ENCODE results near the gene MAP3K6.

MAP3K6 gene

DNA sequence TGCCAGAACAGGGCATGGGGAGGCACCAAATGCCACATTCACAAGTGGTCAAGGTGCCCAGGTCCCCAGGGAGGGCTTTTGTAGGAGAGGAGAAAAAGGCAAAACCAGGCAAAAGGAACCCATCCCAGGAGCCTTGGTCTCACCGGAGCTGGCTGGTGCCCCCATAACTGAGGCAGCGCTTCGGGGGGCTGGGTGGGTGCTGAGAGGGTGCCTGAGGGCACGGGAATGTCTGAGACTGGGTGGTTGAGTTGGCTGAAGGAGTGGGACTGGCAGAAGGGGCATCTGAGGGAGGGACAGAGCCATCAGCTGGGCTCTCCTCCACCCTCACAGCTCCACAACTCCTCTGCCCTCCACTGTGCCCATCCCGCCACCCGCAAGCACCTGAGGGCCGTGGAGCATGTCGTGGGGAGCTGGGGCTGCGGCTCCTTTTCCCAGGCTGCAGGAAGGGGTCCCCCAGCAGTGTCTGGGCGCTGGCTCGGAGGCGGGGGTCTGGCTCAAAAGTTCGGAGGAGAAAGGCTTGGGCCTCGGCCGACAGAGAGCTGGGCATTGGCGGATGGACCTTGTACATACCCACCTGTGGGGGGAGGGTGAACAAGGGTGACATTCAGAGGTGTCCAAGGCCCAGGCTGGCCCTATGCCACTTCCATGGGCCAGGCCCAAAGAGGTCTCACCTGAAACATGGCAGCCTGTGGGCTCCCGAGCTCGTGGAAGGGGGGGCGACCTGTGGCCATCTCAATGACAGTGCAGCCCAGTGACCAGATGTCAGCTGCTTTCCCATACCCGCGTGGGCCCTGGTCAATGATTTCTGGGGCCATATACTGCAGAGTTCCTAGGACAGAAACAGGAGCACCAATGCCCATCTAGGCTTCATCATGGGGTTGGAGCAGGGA lies 8.5 kb downstream of the MAP3K6 start:
- no peak for DNase-seq (ENCODE audit: low spot score)

DNA sequence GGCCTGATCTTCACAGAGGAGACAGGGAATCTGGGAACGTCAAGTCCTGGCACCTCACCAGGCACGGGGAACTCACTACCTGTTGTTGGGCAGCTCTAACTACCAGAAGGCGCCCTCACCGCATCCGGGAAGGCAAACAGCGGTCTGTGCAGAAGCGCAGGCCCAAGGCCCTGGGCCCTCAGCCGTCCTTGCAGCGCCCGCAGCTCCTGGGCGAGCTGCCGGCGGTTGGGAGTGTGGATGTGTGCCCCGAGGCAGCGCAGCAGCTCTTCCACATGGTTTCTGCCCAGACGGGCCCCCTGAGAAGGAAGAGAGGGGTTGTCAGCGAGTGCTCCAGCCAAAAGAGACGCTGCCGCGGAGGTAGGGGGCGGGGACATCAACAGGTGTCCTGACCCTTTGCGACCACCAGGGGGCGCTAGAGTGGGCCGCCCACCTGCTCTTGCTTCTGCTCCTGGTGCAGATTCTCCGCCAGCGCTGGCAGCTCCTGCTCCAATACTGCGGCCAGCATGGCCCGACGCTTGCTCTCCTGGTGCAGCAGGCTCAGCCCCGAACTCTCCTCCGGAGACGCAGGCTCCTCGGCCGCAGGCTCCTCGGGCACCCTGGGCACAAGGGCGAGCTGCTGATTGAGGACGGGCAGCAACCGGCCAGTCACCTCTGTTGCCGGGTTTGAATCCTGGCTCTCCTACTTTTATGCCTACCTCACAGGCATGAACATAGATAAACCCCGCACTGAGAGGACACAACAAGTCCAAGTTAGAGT lies 9.3 kb downstream of the MAP3K6 start:
- DNase-seq (ENCODE audit: low spot score), result peak; percentile 58

DNA sequence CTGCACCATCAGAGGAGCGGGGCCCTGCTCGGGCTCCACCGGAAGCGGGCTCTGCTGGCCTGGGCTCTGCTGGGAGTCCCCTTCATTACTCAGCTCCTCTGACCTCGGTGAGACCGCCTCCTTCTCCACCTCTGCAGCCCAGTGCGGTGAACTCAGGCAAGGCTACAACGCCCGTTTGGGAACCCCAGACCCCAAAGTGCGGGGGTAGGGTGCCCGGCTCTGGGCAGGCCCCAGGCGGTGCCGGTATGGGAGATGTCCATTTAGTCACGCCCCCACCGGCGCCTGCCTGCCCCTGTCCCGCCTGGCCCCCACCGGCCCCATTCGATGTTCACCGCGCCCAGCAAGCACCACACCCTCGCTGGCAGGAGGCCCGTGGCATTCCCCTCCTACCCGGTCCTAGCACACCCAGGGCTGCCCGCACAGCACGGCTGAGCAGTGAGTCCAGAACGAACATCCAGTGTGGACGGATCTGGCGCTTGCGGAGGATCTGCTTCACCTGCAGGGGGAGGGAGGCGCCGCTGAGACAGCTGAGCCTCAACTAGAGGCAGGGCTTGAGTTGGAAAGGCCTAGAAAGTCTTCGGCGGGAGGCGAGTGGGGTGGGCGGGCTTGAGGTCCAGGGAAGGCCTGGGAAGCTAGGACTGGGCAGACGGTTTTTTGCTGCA lies 10.0 kb downstream of the MAP3K6 start:
- DNase-seq (ENCODE audit: low spot score), result no peak

DNA sequence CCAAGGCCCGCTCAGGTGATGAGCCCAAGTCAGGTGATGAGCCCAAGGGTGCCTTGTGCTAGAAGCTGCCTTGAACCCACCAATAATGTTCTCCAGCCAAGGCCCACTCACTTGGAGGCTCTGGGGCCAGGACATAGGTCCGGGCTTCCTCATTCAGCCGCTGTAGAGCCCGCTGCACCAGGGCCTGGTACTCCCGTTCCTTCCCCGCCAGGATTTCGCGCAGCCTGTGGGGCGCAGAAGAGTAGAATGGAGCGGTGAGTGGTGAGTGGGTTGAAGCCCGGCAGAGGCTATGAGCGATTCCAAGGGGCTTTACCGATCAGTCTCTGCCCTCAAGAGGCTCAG lies 10.5 kb downstream of the MAP3K6 start:
- no peak for DNase-seq (ENCODE audit: low spot score)

DNA sequence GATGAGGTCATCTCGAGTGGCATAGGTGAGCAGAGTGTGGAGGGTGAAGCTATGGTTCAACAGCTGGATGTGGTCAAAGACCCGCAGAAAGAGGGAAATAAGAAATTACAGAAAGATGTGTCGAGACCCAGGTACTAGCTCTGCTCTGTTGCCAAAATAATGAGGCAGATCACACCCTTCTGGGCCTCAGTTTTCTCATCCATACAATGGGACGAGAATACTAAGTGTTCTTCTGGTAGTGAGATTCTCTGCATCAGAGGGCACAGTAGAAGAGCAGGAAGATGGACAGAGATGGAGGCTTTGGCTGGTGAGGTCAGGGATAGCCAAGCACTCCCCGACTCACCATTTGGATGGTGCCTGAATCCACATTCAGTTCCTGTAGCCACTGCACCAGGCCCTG lies 11.1 kb downstream of the MAP3K6 start:
- DNase-seq (ENCODE audit: low spot score), result no peak

DNA sequence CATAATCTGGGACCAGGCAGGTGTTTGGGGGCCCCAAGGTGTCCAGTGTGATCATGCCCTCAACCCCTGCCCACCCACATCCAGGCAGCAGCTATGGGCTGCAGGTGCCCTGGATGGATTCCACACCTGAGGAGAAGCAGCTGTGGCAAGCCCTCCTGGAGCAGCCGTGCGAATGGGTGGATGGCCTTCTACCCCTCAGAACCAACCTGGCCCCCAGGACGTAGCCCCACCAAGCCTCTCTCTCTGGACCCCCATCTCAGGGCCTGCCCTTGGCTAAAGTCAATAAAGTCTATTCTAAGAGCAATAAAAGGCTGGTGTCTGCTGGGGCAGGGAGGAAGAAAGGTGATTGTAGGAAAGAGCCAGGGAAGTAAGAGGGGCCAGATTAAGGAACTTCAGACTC lies 13.1 kb downstream of the MAP3K6 start:
- no peak for DNase-seq (ENCODE audit: low spot score)

DNA sequence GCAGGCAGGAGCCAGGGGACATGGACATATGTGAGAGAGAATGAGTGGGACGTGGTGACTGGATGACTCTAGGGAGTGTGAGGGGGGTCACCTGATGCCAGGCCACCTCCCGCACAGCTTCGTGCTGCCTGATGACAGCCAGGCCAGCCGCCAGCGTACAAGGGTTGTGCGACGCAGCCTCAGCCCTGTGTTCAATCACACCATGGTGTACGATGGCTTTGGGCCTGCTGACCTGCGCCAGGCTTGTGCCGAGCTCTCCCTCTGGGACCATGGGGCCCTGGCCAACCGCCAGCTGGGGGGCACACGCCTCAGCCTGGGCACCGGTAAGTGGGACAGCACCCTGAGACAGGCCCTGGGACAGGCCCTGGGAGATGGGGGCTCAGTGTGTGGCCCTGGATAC lies 13.6 kb downstream of the MAP3K6 start:
- DNase-seq (ENCODE audit: low spot score), result no peak

DNA sequence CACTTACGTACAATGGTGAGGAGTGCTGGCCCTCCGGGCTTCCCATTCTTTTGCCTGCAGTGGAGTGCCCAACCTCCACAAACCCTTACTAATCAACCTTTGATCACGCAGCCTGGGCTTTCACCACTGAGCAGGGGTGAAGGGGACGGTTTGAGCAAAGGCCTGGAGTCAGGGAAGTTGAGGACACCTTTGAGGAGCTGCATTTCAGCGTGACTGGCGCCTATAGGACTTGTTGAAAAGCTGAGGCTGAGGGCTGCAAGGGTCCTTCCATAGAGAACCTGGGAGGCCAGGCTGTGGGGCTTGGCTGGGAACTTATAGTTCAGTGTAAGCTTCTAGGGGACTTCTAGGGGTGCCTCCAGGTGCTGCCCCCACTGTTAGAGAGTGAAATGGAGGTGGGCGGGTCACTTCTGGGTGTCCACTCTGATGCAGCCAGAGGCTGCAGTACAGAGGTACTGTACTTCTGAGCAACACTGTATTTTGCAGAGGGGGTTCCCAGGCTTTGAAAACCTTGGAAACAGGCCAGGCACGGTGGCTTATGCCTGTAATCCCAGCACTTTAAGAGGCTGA lies 15.1 kb downstream of the MAP3K6 start:
- no peak for DNase-seq (ENCODE audit: low spot score)

DNA sequence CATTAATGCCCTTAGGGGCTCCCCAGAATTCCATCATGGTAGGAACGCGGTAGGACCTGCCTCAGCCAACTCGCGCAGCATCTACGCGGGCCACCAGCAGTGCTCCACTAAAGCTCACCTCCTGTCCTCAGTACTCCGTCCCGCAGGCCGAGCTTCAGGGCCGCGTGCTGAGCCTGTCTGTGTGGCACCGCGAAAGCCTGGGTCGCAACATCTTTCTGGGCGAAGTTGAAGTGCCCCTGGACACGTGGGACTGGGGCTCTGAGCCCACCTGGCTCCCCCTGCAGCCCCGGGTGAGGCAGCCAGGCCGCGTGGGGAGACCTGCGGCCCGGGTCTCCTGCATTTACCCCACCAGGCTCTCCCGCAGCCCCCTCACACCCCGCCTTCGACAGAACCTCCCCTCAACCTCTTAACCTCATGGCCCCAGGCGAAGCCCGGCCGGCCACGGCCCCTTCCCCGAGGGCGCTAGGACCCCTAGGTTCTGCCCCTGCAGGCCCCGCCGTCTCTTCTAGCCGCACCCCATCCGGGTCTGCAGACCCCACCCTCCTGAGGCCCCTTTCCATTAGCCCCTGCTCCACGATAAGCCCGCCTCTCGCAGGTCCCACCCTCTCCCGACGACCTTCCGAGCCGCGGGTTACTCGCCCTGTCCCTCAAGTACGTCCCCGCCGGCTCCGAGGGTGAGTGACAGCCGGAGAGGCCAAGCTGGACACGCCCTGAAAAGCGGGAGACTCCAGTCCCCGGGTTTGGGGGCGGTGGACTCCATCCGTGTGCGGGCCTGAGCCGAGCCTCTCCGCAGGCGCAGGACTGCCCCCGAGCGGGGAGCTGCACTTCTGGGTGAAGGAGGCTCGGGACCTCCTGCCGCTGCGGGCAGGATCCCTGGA lies 15.9 kb downstream of the MAP3K6 start:
- DNase-seq (ENCODE audit: low spot score), result peak; percentile 88

DNA sequence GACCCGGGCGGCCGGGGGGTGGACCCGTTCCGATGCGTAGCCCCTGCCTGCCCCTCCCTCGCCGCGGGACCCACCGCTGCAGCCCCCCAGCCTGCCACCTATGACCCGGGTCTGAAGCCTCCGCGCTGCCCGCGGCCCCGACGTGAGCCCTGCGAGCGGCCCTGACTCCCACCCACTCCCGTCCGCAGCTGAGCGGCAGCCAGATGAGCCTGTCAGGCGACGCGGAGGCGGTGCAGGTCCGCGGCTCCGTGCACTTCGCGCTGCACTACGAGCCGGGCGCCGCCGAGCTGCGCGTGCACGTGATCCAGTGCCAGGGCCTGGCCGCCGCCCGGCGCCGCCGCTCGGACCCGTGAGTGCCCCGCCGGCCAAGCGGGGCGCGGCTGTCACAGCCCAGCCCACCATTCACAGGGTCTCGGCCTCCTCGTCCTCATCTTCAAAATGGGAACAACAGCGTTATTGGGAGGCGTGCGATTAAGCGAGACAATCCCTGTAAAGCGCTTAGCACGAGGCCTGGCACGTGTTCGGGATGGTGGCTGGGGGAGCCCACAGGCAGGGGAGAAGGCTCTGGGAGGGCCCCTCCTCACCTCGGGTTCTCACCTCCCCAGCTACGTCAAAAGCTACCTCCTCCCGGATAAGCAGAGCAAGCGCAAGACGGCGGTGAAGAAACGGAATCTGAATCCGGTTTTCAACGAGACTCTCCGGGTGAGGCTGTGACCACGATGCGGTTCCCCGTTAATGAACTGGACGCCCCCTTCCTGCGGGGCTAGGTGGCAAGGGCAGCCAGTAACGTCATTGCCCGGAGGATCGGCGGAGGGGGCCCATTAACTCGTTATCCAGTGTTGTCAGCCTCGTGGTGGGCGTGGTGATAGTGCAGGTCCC lies 16.7 kb downstream of the MAP3K6 start:
- peak; percentile 61 for DNase-seq (ENCODE audit: low spot score)

DNA sequence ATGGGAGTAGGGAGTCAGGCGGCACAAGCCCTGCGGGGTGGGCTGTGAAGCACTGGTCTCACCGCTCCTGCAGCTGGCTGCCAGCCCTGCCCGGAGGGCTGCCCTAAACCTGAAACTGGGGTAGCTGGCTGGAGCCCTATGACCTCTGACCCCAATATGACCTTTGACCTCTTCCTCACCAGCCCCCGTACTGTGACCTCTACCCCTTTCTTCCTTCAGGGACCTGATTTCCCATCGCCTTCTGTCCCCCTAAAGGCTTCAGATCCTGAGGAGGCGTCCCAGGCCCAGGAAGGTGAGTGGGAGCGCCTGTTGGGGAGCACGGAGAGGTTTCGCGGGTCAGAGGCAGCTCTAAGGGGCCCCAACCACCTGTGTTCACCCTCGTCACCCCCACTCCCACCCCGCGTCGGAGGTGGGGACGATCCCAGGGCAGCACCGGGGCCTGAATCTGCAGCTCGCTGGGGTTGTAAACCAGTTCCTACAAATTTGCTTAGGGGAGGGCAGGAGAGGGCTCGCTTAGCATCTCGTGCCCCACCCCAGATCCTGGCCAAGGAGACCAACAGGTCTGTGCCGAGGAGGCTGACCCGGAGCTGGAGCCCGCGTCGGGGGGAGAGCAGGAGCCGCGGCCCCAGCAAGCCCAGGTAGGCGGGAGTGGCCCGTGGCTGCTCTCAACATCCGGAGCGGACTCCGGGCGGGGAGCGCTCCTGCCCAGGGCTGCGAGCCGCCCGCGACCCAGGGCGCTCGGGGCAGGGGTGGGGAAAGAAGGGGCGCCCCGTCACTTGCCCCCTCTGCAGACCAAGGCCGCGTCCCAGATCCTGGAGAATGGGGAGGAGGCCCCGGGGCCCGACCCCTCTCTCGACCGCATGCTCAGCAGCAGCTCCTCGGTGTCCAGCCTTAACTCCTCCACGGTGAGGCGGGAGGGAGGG lies 17.6 kb downstream of the MAP3K6 start:
- DNase-seq (ENCODE audit: low spot score), result peak; percentile 37

DNA sequence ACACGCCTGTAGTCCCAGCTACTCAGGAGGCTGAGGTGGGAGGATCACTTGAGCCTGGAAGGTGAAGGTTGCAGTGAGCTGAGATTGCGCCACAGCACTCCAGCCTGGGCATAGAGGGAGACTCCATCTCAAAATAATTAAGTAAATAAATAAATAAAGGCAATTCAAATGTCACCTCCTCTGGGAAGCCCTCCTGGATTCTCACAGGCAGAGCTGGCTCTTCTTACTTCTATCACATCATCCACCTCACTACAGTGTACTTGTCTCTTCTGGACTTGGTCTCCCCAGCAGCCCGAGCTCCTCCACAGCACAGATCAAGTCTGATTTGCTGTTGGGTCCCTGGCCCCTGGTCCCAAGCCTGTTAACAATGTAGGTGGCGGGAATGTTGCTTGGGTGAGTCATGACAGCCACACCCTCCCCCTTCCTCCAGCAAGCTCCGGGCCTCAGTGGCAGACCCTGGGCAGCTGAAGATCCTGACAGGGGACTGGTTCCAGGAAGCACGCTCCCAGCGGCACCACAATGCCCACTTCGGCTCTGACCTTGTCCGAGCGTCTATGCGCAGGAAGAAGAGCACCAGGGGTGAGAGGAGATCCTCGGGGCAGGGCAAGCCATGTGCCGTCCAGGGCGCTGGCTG lies 19.7 kb downstream of the MAP3K6 start:
- DNase-seq (ENCODE audit: low spot score), result no peak

DNA sequence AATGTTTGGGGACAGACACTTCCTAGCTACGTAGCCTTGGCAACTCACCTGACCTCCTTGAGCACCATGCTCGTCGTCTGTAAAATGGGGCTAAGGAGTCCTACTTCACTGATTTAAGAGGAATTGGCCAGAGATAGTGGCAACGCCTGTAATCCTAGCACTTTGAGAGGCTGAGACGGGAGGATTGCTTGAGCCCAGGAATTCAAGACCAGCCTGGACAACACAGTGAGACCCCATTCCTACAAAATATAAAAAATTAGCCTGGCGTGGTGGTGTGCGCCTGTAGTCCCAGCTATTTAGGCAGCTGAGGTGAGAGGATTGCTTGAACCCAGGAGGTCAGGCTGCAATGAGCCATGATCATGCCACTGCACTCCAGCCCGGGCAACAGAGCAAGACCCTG lies 20.4 kb downstream of the MAP3K6 start:
- no peak for DNase-seq (ENCODE audit: low spot score)

DNA sequence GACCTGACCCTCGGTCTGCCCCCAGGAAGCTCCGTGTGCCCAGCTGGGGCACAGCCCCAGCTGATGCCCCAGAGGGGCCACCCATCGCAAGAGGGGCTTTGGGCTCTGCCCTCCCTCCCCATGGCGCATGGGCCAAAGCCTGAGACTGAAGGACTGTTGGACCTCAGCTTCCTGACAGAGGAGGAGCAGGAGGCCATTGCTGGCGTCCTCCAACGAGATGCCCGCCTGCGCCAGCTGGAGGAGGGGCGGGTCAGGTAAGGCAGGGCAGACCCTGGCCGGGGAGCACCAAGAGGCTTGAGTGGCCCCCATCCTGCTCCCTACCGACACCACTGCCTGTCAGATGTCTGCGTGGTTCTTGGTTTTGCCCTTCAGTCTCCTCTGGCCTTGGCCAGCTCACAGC lies 21.5 kb downstream of the MAP3K6 start:
- no peak for DNase-seq (ENCODE audit: low spot score)

DNA sequence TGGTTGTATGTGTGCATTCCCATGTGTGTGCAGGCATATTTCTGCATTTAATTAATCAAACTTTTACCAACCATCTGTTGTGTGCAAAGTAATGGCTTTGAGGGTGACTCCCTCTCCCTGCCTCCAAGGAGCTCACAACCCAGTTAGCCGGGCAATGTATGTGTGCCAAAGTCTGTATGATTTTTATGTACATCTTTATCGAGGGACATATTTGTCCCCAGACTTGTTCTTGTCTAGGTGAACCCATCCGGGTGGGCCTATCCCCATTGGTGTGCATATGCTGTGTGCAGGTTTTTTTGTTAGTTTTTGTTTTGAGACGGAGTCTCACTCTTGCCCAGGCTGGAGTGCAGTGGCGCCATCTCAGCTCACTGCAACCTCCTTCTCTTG lies 23.1 kb downstream of the MAP3K6 start:
- no peak for DNase-seq (ENCODE audit: low spot score)

DNA sequence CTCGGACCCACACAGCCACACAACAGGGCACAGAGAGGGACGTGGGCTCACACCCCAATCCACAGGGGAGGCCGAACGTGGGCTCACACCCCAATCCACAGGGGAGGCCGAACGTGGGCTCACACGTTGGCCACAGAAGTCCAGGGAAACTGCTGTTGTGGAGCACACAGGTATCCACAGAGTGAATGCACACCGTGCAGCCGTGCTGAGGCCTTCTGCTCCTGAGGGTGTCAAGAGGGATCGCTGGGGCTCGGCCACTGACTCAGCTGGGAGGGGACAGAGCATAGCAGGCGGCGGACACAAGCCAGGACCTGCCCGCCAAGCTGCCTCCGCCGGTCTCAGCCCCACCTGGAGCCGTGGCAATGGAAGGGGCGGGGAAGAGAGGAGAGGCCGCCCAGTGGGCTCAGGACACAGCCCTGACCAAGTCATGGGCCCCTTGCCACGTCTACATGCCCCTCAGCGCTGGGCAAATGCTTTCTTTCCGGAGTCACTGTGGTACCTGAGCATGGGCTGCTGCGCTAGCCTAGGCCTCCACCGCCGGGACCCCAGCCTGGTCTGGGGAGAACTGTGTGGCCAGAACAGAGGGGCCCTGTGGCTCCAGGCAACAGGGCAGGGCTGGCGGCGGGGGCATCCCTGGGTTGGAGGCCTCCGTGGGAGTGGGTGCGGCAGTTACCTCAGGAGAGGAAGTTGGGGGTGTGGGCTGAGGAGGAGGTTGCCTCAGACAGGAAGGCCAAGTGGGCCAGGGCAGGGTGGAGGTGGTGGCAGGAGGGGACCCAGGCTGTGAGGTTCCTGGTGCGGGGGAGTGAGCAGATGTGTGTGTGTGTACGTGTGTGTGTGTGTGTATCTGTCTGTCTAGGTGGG lies 23.8 kb downstream of the MAP3K6 start:
- DNase-seq (ENCODE audit: low spot score), result no peak

DNA sequence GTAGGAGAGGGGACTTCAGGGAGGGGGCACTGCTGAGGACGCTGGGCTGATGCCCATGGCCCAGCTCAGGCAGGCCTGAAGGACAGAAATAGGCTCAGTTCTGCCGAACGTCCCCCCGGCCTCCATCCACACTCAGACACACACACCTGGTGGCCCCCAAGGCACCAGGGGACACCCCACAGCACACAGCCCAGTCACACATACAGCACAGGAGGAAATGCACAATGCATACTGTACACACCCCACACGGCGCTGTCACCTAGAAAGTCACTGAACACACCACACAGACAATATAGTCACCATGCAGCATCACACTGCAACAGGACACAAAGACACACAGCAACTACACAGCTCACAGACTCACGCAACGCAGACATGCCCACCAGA lies 24.4 kb downstream of the MAP3K6 start:
- DNase-seq (ENCODE audit: low spot score), result no peak

Measured in SK-N-DZ (cell line).